Panc1 (cell line): ENCODE measurements around the gene QSOX1.

Experiments
- CTCF ChIP-seq: fragments of 450-650 bp; IDR thresholded peaks from 2 replicates; pipeline ENCODE4 v1.5.1; 2017; ENCODE audit warnings: mild to moderate bottlenecking
- POLR2AphosphoS5 ChIP-seq: IDR thresholded peaks from 2 replicates; pipeline ENCODE4 v1.6.1; 2012; ENCODE audit warnings: mild to moderate bottlenecking, low read depth, low read length, moderate library complexity
- SIN3A ChIP-seq: IDR thresholded peaks from 2 replicates; pipeline ENCODE4 v1.6.1; 2012; ENCODE audit warnings: low read depth, mild to moderate bottlenecking, low read length, moderate library complexity, borderline replicate concordance; ENCODE audit not compliant: insufficient read depth
- TF ChIP-seq, protein P1 (sequence below), 2 experiments: IDR thresholded peaks; 2 replicates each; pipeline ENCODE4 v1.6.1; 2011 to 2012; ENCODE audit warnings: low read depth in 2 of 2, control low read depth in 1 of 2, low read length in 1 of 2, mild to moderate bottlenecking in 1 of 2, moderate library complexity in 1 of 2; ENCODE audit not compliant: insufficient read depth in 1 of 2

GRCh38 chr1:180165096-180165495, 10.4 kb downstream of the QSOX1 start:
- TF ChIP-seq CTCF (no peak), POLR2AphosphoS5 (no peak), SIN3A (no peak)
- TF ChIP-seq, protein P1, sequence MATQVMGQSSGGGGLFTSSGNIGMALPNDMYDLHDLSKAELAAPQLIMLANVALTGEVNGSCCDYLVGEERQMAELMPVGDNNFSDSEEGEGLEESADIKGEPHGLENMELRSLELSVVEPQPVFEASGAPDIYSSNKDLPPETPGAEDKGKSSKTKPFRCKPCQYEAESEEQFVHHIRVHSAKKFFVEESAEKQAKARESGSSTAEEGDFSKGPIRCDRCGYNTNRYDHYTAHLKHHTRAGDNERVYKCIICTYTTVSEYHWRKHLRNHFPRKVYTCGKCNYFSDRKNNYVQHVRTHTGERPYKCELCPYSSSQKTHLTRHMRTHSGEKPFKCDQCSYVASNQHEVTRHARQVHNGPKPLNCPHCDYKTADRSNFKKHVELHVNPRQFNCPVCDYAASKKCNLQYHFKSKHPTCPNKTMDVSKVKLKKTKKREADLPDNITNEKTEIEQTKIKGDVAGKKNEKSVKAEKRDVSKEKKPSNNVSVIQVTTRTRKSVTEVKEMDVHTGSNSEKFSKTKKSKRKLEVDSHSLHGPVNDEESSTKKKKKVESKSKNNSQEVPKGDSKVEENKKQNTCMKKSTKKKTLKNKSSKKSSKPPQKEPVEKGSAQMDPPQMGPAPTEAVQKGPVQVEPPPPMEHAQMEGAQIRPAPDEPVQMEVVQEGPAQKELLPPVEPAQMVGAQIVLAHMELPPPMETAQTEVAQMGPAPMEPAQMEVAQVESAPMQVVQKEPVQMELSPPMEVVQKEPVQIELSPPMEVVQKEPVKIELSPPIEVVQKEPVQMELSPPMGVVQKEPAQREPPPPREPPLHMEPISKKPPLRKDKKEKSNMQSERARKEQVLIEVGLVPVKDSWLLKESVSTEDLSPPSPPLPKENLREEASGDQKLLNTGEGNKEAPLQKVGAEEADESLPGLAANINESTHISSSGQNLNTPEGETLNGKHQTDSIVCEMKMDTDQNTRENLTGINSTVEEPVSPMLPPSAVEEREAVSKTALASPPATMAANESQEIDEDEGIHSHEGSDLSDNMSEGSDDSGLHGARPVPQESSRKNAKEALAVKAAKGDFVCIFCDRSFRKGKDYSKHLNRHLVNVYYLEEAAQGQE (IDR thresholded peaks at IDR 0.05; ENCODE audit: insufficient read depth in 1 of 2, low read depth in 2 of 2, low read length in 1 of 2), result no peak
